ENCODE measurements around the gene CLEC1B. TPM values are rescaled to one million over a fixed set of nuclear protein-coding genes. Genes with fewer than 3 reads are reported as not detected.

CLEC1B gene
- total and polyA plus RNA-seq, 2 experiments from 2014 or later = not detected

GRCh38 chr12:10031771-10032175 lies 32.9 kb upstream of the CLEC1B start:
- TF ChIP-seq EZH2 (IDR thresholded peaks at IDR 0.05; ENCODE audit: insufficient read depth, poor library complexity, severe bottlenecking) (no peak), EZH2phosphoT487 (IDR thresholded peaks at IDR 0.05; ENCODE audit: insufficient read depth, low read depth) (no peak)
- 6 to 14% methylated on average over 5 of the region's 5 CpGs for WGBS, 2 experiments (ENCODE audit: low coverage in 1 of 2, low lambda C conversion rate in 2 of 2, missing lambda C conversion rate in 2 of 2)
- Histone ChIP-seq H3K9me2 (ENCODE audit: insufficient read depth) (no peaks in the 10 kb centered on the region), H3K9ac (peak overlapping the region; percentile 62), H3K4me1 (ENCODE audit: insufficient read depth) (peaks cover 22% of the 10 kb centered on the region), H4K20me1 (ENCODE audit: insufficient read depth) (no peaks in the 10 kb centered on the region), H3K4me2 (ENCODE audit: unreplicated experiment) (peak overlapping the region; percentile 27), H3F3A (ENCODE audit: insufficient read depth) (peaks cover 19% of the 10 kb centered on the region), H3K36me3 (ENCODE audit: low read depth) (no peaks in the 10 kb centered on the region), H3K27me3 (replicated peaks; ENCODE audit: insufficient read depth) (no peaks in the 10 kb centered on the region), H2AFZ (0 out of 2 replicates have a peak overlapping the region, but pooled peaks have one; percentile 16), H3K27ac (peak overlapping the region; percentile 93), H3K4me3 (peak overlapping the region; percentile 17; the same call in 1 of the 2 replicates), H3K9me3 (ENCODE audit: low read depth) (no peaks in the 10 kb centered on the region), H3K79me2 (ENCODE audit: insufficient read depth) (no peaks in the 10 kb centered on the region)
- in situ Hi-C loops (cut with MboI) = no loop called here
- peak; percentile 94 for DNase-seq

GRCh38 chr12:10031321-10031720 lies 32.4 kb upstream of the CLEC1B start:
- peak overlapping the region; percentile 27 for H3K4me2 ChIP-seq (ENCODE audit: unreplicated experiment)
- peak overlapping the region; percentile 17; the same call in 1 of the 2 replicates for H3K4me3 ChIP-seq
- peak overlapping the region; percentile 93 for H3K27ac ChIP-seq
- H2AFZ ChIP-seq = 0 out of 2 replicates have a peak overlapping the region, but pooled peaks have one; percentile 16
- WGBS, 2 experiments (ENCODE audit: low coverage in 1 of 2, low lambda C conversion rate in 2 of 2, missing lambda C conversion rate in 2 of 2) = 51% methylated on average over 4 of the region's 4 CpGs
- no peaks in the 10 kb centered on the region for H3K9me2 ChIP-seq (ENCODE audit: insufficient read depth)
- no peaks in the 10 kb centered on the region for H3K79me2 ChIP-seq (ENCODE audit: insufficient read depth)
- DNase-seq = peak; percentile 75
- H3K27me3 ChIP-seq (replicated peaks; ENCODE audit: insufficient read depth) = no peaks in the 10 kb centered on the region
- in situ Hi-C loops (cut with MboI) = no loop called here
- peaks cover 19% of the 10 kb centered on the region for H3F3A ChIP-seq (ENCODE audit: insufficient read depth)
- no peaks in the 10 kb centered on the region for H4K20me1 ChIP-seq (ENCODE audit: insufficient read depth)
- no peaks in the 10 kb centered on the region for H3K9me3 ChIP-seq (ENCODE audit: low read depth)
- peaks cover 23% of the 10 kb centered on the region for H3K4me1 ChIP-seq (ENCODE audit: insufficient read depth)
- H3K9ac ChIP-seq = peak overlapping the region; percentile 62
- H3K36me3 ChIP-seq (ENCODE audit: low read depth) = no peaks in the 10 kb centered on the region
- TF ChIP-seq EZH2 (IDR thresholded peaks at IDR 0.05; ENCODE audit: insufficient read depth, poor library complexity, severe bottlenecking) = no peak
- TF ChIP-seq EZH2phosphoT487 (IDR thresholded peaks at IDR 0.05; ENCODE audit: insufficient read depth, low read depth) = no peak

GRCh38 chr12:10030446-10030845 lies 31.5 kb upstream of the CLEC1B start, which contains the start of gene CLEC9A:
TSS of gene CLEC9A (plus strand) at chr12:10030682. CDS start at chr12:10052688, 22,006 bp downstream.
- Histone ChIP-seq H3K27me3 (replicated peaks; ENCODE audit: insufficient read depth) (no peaks in the 10 kb centered on the region), H3K4me1 (ENCODE audit: insufficient read depth) (peaks cover 23% of the 10 kb centered on the region), H3K36me3 (ENCODE audit: low read depth) (no peaks in the 10 kb centered on the region), H2AFZ (0 out of 2 replicates have a peak within 1 kb of the TSS, but pooled peaks have one; percentile 16), H3K4me2 (ENCODE audit: unreplicated experiment) (peak within 1 kb of the TSS; percentile 27), H3K9me2 (ENCODE audit: insufficient read depth) (no peaks in the 10 kb centered on the region), H3K4me3 (peak within 1 kb of the TSS; percentile 17; the same call in 1 of the 2 replicates), H3K79me2 (ENCODE audit: insufficient read depth) (no peaks in the 10 kb centered on the region), H3F3A (ENCODE audit: insufficient read depth) (peaks cover 19% of the 10 kb centered on the region), H3K27ac (peak within 1 kb of the TSS; percentile 93), H3K9me3 (ENCODE audit: low read depth) (no peaks in the 10 kb centered on the region), H3K9ac (peak within 1 kb of the TSS; percentile 62), H4K20me1 (ENCODE audit: insufficient read depth) (no peaks in the 10 kb centered on the region)
- 96 to 98% methylated on average over 12 to 14 of the region's 14 CpGs for WGBS, 2 experiments (ENCODE audit: low coverage in 1 of 2, low lambda C conversion rate in 2 of 2, missing lambda C conversion rate in 2 of 2)
- no peak for TF ChIP-seq EZH2 (IDR thresholded peaks at IDR 0.05; ENCODE audit: insufficient read depth, poor library complexity, severe bottlenecking)
- no peak for TF ChIP-seq EZH2phosphoT487 (IDR thresholded peaks at IDR 0.05; ENCODE audit: insufficient read depth, low read depth)
- no peak for DNase-seq
- in situ Hi-C loops (cut with MboI) = no loop called here

- in situ Hi-C loops (cut with MboI) = no loop called here
- H3K9me3 ChIP-seq (ENCODE audit: low read depth) = no peaks in the 10 kb centered on the region
- peak overlapping the region; percentile 51 for H3K4me2 ChIP-seq (ENCODE audit: unreplicated experiment)
- H3K27ac ChIP-seq = peak overlapping the region; percentile 87
- peak overlapping the region; percentile 64 for H3K9ac ChIP-seq
- H3F3A ChIP-seq (ENCODE audit: insufficient read depth) = peaks cover 16% of the 10 kb centered on the region
- H3K9me2 ChIP-seq (ENCODE audit: insufficient read depth) = no peaks in the 10 kb centered on the region
- peaks cover 23% of the 10 kb centered on the region for H3K4me1 ChIP-seq (ENCODE audit: insufficient read depth)
- H3K79me2 ChIP-seq (ENCODE audit: insufficient read depth) = no peaks in the 10 kb centered on the region
- TF ChIP-seq EZH2phosphoT487 (IDR thresholded peaks at IDR 0.05; ENCODE audit: insufficient read depth, low read depth) = no peak
- no peak for TF ChIP-seq EZH2 (IDR thresholded peaks at IDR 0.05; ENCODE audit: insufficient read depth, poor library complexity, severe bottlenecking)
- DNase-seq = peak; percentile 92
- no peak overlapping the region for H3K4me3 ChIP-seq
- peak overlapping the region; percentile 78 for H2AFZ ChIP-seq
- H4K20me1 ChIP-seq (ENCODE audit: insufficient read depth) = no peaks in the 10 kb centered on the region
- no peaks in the 10 kb centered on the region for H3K27me3 ChIP-seq (replicated peaks; ENCODE audit: insufficient read depth)
- WGBS, 2 experiments (ENCODE audit: low coverage in 1 of 2, low lambda C conversion rate in 2 of 2, missing lambda C conversion rate in 2 of 2) = 46 to 55% methylated on average over 4 of the region's 4 CpGs
- no peaks in the 10 kb centered on the region for H3K36me3 ChIP-seq (ENCODE audit: low read depth)
Measured at GRCh38 chr12:10027721-10028120, 28.8 kb upstream of the CLEC1B start.
